Uterus (tissue), 2 donors: ENCODE results near the gene THOC6.

Experiments
- POLR2A ChIP-seq, 2 donors: fragments of 450-650 bp; IDR thresholded peaks; one replicate each; pipeline ENCODE4 v1.6.1; 2016; ENCODE audit warnings: antibody characterized with exemption in 2 of 2, mild to moderate bottlenecking in 1 of 2, moderate library complexity in 1 of 2
- TF ChIP-seq, protein P1 (sequence below), 4 experiments: fragments of 200-600 bp in 2 of 4; fragments of 450-650 bp in 2 of 4; sonication (generic) in 2 of 4; IDR thresholded peaks; one replicate each; pipeline ENCODE4 v1.5.1; 2016 to 2019; ENCODE audit warnings: antibody characterized with exemption in 4 of 4, mild to moderate bottlenecking in 2 of 4, moderate library complexity in 1 of 4

DNA sequence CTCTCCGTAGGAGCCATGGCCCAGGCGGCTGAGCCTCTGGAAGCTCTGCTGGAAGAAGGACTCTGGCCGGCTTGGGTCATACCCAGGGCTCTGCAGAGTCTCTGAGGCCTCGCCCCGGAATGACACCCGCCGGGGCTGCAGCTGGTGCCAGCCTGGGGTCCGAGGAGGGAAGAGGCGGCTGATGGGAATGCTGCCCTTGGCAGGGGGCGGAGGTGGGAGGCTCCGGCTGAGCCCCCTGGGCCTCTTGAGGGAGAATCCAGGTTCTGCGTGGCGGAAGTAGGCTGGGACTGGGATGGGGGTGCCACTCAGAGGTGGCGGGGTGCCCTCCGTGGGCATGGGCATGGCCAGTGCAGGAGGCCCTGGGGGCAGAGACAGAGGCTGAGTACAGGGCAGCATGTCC lies 47.2 kb upstream of the THOC6 start:
- TF ChIP-seq, protein P1, sequence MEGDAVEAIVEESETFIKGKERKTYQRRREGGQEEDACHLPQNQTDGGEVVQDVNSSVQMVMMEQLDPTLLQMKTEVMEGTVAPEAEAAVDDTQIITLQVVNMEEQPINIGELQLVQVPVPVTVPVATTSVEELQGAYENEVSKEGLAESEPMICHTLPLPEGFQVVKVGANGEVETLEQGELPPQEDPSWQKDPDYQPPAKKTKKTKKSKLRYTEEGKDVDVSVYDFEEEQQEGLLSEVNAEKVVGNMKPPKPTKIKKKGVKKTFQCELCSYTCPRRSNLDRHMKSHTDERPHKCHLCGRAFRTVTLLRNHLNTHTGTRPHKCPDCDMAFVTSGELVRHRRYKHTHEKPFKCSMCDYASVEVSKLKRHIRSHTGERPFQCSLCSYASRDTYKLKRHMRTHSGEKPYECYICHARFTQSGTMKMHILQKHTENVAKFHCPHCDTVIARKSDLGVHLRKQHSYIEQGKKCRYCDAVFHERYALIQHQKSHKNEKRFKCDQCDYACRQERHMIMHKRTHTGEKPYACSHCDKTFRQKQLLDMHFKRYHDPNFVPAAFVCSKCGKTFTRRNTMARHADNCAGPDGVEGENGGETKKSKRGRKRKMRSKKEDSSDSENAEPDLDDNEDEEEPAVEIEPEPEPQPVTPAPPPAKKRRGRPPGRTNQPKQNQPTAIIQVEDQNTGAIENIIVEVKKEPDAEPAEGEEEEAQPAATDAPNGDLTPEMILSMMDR (IDR thresholded peaks at IDR 0.05) = no peak
- TF ChIP-seq POLR2A (IDR thresholded peaks at IDR 0.05) = no peak
